Muscle of arm (tissue), 12 donors: ENCODE results near the gene DCDC1. TPM values are rescaled to one million over a fixed set of nuclear protein-coding genes. Genes with fewer than 3 reads are reported as not detected.
"Not testable (repeated sequence)": the region's sequence is repeated elsewhere in the genome, so short reads cannot be mapped to it uniquely, and the experiment has no call there.

Experiments used
- DNase-seq: peaks from one replicate; pipeline ENCODE4 v3.0.0-alpha.2; 2013
- polyA plus RNA-seq, 12 donors: library from polyadenylated mRNA; unstranded; fragments of 120-200 nt; gene quantifications; one replicate each; pipeline ENCODE4 v1.2.1, GENCODE V29; 2013; ENCODE audit not compliant: insufficient read length in 12 of 12

Gene DCDC1
- polyA plus RNA-seq, 12 donors, result 0.13 to 0.97 (median 0.33) TPM; not detected in 2

DNA sequence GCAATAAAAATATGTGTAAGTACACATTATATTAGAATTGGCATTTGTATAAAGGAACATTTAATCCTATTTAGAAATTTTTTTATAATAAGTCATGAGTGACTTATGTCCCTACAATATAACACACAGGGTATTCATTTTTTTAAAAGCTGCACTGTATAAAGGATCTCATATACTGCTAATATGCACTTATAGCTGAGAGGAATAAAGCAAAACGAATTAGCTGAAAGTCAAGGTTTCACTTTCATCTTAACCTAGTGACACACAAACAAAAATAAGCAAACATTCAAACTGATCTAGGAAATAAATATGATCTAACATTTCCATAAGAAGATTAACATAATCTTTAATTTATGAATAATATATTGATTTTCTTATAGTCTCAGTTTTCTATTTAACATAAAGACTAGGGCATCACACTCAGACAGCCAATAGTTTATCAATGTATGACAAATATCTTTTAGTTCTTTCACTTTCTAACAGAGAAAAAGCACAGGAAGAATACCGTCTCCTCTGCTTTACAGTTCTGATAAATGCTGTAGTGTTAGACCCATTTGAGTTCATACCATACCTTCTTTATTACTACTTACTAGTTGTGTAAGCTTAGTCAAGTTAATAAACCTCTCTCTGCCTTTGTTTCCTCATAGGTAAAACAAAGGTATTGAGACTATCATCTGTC, 42.9 kb downstream of the DCDC1 start:
- DNase-seq, result no peak

DNA sequence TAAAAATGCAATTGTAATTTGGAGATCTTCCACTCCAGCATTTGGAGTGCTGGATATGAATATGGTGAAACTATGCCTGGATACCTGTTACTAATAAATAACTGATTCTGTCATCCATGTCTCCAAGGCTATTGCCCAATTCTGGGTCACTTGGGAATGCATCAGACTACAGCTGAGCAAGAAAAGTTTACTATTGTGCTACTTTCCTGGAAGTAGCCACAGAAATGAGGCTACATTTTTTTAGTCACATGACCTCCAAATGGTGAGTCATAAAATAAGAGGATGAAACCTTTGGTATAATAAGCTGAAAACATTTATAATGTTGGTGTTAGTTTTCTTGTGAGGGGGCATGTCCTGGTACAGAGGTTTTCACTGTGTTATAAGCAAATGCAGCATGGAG, 44.4 kb downstream of the DCDC1 start:
- no peak for DNase-seq

DNA sequence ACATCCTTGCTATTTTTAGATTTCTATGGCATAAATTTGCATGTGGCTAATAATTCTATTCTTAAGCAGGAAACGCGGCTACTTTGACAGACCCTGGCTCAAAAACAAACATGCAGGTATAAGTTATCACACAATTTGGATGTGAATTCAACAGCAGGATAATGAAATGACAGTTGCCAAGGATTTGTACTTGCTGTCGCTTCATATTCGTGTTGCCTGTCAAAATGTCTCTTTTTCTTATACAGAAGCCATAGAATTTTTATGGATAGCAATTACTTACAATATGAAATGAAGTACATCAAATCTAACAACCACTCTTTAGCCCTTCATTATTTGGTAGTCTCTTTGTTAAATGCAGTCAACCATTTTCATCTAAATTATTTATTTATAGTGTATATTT, 46.4 kb downstream of the DCDC1 start:
- DNase-seq, result no peak

DNA sequence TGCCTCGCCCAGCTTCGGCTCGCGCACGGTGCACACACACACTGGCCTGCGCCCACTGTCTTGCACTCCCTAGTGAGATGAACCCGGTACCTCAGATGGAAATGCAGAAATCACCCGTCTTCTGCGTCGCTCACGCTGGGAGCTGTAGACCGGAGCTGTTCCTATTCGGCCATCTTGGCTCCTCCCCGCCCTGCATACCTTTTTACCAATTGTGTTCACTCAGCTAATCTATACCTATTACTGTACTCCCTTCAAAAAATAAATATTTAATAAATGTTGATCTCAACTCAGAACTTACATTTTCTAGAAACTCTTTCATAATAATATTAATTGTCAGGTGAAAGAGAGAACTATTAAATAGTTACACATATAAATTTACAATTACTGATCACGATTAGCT, 48.0 kb downstream of the DCDC1 start:
- DNase-seq, result not testable (repeated sequence)

DNA sequence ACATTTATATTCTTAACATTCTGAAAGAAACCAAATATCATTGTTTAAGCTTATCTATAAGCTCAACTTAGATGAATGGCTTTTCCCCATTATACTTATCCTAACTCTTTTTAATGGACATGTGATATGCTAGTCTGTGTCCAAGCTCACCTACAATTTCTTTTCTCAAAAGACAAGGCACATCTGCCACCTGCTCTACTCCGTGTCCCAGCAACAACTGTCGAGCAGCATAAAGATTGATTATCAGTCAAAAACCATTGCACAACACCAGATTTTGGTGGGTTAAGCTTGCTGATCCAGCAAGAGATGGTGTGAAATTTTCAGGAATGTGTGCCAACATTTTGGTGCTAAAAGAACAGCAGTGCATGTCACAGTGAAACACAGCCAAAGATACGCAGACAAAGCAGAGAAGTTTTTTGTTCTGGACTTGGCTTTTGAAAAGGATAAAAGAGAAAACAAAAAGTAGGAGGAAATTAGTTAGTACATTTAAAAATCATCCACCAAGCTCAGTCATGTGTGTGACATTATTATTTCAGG, 65.8 kb downstream of the DCDC1 start:
- DNase-seq, result no peak

DNA sequence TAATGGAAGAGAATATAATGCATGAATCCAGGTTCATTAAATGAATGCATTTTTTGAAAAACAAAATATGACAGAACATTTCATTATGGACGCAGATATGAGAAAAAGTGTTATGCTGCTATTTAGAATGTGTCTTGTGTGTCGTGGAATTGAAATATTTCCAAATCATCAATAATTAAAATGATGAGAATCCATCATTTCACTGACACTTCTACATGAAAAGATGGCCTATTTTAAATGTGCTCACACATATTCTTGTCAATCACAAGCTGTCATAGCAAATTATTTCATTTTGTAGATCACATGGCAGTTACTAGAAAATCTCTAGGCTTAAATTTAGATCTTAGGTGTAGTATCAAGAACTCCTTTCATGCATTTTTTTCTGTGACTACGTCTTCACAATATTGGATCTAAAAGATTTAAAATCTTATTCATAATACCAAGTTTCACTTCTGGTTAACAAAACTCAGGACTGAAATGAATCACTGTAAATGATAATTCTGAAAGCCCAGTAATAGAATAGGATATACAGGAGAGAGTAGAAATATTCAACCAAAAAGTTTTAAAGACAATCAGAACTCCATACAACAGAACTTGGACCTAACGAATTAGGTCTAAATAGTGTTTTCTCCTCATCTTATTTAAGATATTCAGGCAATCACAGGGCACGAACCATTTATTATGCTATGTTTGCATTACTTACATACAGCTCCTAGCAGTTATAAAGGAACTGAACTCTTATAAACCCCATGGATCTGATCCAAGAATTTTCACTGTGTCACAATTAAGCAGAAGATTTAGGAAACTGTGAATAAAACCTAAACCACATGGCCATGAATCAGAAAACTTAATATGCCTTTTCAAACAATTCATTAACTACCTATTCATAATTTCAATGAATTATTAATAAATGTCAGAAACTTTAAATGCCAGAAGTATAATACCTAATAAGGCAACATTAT, 67.7 kb downstream of the DCDC1 start:
- DNase-seq, result no peak

DNA sequence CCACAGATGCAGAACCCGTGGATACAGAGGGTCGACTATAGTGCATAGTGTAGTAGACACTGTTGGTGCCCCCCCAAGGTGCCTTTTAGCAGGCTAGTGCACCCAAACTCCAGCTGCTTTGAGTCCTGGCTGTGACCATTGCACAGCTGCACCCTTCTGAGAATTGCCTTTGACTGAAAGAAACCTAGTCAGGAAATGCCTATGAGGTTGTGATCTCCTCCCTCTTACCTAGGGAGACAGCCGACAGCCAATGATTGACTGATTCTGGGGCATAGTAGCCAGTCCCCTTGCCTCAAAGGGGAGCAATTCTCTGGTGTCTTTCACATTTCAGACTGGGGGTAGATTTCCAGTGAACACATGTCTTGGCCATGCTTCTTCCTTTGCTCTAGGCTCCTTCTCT, 74.2 kb downstream of the DCDC1 start:
- DNase-seq, result no peak

DNA sequence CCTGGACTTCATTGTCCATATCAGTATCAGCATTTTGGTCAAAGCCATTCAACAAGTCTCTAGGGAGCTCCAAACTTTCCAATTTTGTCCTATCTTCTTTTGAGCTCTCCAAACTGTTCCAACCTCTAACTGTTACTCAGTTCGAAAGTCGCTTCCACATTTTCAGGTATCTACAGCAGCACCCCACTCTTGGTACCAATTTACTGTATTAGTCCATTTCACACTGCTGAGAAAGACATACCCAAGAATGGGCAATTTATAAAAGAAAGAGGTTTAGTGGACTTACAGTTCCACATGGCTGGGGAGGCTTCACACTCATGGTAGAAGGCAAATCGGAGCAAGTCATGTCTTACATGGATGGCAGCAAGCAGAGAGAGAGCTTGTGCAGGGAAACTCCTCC, 96.0 kb downstream of the DCDC1 start:
- DNase-seq, result not testable (repeated sequence)

DNA sequence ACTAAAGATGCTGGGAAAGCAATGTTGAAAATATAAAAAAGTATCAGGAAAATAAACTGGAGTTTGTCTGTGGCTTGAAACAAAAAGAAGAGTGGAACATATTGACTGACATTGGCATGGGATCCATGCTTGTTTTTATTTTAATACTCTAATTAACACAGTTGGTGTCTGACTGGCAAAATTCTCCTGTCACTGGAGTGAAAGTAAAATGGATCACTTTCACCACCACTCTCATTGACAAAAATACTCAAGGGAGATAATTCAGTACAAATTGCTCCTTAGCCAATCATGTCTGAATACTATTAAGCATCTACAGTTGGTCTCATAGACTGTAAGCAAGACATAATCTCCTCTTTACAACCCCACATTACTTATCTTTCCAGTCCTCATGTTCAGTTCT, 101.8 kb downstream of the DCDC1 start:
- no peak for DNase-seq

DNA sequence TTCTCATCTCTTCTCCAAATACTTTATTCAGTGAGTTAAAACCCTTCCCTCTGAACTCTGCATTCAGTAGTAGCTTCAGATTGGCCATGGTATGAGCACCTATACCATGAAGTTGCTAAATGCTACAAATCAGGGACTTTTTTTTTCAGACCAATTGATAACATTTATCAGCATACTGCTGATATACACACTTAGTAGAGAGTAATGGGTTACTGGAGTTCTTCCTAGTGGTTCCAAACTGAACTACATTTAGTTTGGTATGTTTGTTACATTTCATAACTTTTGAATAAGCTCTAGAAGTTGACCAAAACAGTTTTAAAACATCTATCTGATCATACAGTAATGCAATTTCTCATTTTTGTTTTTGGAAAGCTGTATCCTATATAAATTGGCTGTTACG, 104.7 kb downstream of the DCDC1 start:
- DNase-seq, result no peak

DNA sequence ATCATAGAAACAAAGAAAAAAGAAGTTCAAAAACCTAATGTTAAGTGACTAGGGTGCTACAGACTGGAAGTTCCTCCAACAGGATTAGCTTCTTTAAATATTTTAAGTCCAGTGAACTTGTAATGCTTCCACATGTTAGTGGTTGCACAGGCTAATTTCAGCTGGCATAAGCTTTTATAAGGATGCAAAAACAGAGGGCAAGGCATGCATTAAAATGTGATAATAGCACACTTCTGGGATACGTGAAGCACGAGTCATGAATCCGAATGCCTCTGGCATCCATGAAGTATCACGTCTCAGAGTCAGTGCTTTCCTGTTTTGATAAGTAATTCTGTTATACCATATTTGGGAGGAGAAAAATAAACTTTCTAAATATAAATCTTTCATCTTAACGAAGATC, 106.8 kb downstream of the DCDC1 start:
- no peak for DNase-seq

DNA sequence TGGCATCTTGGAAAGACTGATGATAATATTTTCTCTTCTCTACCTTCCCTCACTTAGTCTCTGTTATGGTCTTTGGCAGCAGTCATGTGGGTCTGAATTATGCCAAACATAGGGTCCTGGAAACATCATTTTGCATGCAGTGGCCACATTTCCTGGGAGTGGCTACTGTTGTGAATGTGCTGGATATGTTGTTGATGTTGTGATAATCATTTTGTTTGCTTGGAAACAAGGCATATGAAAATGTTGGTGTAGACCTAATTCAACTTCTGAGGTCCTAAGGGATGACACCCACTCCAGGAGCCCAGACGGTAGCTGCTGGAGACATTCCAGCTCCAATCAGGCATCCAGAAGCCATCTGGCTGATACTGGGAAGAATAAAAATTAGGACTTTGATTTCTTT, 109.7 kb downstream of the DCDC1 start:
- DNase-seq, result no peak

DNA sequence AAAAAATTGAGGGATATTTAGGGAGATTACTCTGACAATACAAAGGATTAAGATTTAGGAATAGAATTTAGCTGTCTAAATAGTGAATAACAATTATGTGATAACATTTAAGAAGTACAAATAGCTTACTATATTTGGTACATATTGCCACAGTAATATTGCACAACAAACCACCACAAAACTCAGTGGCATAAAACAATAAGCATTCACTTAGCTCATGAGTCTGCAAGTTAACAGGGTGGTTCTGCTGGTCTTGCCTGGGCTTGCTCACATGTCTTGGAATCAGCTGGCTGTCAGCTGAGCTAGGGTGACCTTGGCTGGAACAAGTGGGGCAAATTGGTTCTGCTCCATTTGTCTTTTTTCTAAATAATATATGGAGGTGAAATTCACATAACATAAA, 115.1 kb downstream of the DCDC1 start:
- DNase-seq, result no peak

DNA sequence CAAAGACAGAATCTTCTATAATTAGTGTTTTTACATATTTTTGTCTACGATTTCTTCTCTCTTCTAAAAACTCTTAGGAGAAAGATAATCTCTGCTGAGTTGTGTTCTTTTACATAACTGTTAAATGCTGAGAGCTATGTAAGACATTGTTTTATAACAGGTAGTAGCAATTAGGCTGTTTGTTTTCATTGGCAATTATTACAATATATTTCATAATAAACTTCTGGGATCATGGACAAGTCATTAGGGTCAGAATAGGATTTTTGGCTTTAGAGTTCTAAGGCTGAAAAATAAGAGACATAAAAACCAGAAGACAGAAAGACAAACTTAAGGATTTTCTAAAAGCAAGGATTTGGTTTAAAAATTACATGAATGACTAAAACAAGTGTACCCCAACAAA, 120.8 kb downstream of the DCDC1 start:
- no peak for DNase-seq

DNA sequence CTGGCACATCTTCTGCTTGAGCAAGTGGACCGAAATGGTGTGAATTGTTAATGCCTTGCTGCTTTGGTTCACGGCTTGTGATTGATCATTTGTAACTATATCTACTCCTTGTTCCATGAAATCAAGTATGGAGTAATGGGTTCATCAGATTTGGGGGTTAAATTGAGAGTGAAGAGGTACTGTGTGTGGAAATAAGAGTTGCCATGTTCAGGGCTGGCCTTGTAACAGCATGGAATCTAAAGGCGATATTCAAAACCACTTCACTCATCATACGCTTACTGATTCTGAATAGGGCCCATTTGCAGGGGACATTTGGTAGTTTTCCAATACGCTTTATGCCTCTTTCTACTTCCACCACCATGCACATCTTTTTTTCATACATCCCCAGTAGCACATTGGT, 122.2 kb downstream of the DCDC1 start:
- DNase-seq, result no peak

DNA sequence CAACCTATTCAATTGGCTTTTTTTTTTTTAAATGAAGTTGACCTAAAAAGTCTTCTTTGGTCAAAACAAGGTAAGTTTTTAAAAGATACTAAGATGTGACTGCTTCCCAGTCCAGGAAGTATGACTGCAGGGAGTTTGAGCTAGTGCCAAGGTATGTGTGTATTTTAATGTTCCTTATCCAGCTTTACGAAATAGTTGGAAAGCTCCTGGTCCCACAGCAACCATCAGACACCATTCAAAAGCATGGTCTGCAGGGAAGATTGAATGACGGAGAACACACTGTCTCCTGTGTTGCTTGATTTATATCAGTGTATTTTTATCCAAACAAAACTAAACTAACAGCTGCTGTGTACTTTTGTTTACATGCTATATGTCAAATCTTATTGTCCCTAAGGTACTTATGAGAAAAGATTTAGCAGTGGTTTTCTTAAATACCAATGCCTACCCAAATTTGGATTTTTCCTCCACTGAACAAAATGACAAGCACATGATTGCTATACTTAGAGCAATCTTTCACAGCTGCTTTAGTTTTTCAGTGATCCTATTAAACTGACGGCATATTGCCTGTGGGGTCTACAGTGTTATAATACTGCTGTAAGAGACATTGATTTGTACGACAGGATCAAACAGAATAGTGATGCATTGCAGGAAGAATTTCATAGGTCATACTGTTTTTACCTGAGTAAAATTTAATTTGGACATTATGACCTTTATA, 122.9 kb downstream of the DCDC1 start:
- peak; percentile 46 for DNase-seq

DNA sequence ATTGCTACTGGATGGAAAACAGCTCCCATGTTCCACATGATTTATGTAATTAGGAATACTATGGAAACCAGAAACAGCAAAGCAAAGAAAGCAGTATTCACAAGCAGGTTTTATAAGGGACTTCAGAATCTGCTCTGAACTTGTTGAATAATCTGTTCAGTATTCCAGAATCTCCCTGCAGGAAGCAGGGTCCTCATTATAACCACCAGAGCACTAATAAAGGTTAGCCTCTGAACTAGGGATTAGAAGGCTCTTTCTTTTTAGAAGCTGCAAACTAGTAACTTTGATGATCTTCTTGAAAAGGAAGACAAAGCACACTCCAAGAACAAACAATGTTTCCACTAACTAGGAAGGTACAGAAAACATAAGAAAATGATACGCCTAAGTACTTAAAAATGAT, 125.8 kb downstream of the DCDC1 start:
- DNase-seq, result no peak

DNA sequence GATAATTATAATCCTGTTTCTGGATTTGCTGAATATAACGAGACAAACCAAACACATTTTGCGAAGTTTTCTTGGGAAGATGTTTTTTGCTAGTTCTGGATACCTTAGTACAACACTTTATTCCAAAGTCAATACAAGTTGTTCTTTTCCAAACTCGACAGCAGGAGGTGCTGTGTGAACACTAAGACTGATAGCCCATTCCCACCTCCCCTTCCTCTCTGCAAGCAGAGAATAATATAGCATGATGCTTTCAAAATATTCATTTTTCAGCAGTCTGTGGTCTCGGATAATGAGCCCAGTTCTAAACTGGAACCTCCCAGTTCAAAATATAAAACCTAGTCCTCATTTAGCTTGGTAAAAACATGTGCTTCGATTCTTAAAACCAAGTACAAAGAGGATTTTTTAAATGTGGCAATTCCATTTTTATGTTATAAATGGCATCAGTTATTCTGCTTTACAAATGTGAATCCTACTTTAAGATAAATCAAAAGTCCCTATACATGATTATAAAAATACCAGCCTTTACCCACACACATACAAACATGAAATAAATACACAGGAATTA, 129.1 kb downstream of the DCDC1 start:
- DNase-seq, result peak; percentile 42

DNA sequence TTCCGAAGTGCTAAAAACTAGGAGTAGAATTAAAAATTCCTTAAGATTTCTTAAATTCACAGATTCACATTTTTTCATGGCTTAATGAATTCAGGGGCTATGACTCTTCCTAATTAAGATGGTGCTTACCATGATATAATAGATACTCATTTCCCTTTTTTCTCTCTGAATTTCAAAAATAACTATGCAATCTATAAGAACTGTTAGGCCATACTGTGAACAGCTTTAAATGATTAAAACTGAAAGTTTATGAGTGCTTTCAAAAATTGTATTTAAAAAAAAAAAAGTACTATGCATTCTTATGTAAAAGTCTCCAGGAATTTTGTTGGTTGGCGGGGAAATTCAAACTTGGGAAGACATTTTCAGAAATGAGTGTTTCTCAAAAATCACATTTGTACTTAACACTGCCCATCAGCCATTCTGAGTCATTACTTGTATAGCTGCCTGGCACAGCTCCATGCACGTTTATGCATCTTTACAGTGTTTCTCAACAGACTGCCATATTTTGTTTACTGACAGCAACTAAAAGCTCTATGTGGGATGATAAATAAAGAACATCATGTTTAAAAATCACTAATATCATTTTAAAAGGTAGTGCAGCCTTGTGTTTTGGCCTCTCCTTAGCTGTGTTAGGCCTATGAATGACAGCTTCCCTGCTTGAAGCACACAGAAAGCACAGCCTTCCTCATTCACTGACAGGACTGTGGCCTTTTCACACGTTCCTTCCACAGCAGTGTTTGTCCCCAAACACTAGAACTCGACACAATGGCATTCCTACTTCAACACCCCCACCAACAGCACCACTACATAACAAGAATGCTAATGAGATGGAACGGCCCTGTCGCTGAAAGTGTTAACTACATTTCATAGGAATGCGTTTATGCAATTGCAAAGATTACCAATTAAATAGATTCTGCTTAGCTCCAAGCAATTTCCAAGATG, 131.4 kb downstream of the DCDC1 start:
- DNase-seq, result no peak

DNA sequence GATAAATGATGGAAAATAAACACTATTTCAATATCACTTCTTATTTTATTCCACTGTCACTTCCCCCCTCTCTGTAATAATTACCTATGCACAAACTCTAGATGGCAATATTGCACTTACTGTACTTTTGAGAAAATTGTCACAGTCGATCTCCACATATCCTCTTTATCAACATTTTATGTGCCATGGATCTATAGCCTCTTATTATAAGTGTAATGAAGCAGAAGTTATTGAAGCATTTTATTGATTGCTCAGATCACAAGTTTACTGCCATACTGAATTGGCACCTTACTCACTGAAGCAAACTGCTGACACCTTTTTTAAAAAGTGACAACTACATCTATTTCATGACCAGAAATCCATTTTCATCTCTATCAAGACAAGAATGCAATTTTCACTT, 133.4 kb downstream of the DCDC1 start:
- peak; percentile 7 for DNase-seq

DNA sequence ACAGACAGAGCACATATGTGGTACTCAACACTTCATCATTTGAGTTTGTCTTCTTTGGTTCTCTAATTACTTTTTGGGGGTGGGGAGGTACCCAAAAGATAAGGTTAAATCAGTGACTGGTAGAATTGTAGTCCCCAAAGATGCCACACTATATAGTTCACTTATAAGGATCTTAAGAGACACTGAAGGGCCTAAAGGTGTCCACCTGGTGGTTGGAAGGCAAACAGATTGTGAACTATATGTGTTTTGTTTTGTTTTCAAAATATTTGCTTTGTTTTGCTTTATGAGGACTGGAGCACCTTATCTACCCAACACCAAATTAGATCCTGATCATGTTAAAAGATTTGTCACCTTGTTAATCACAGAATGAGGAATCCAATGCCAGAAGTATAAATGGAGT, 136.1 kb downstream of the DCDC1 start:
- no peak for DNase-seq
